Measurements from ENCODE around the gene GRK5.

The GRK5 gene

GRCh38 chr10:119199231-119199992, 8.0 kb upstream of the GRK5 start:
- peak; percentile 57 for DNase-seq

GRCh38 chr10:119201233-119201632, 6.1 kb upstream of the GRK5 start:
- DNase-seq: no peak

GRCh38 chr10:119203006-119203405, 4.4 kb upstream of the GRK5 start:
- DNase-seq: no peak

GRCh38 chr10:119205894-119206602, 1.3 kb upstream of the GRK5 start:
- DNase-seq: peak; percentile 58

GRCh38 chr10:119206603-119207365, 587 bp upstream of the GRK5 start:
- DNase-seq: peak; percentile 29

- no peak for DNase-seq
Observed at GRCh38 chr10:119207713-119208552, 562 bp downstream of the GRK5 start.

- DNase-seq: no peak
Observed at GRCh38 chr10:119208553-119208940, 1.2 kb downstream of the GRK5 start.

GRCh38 chr10:119209035-119209735, 1.8 kb downstream of the GRK5 start:
- no peak for DNase-seq

- no peak for DNase-seq
Observed at GRCh38 chr10:119209736-119210355, 2.5 kb downstream of the GRK5 start.

GRCh38 chr10:119210633-119211032, 3.3 kb downstream of the GRK5 start:
- DNase-seq: no peak

GRCh38 chr10:119211176-119211575, 3.8 kb downstream of the GRK5 start:
- no peak for DNase-seq

- DNase-seq: no peak
Observed at GRCh38 chr10:119211625-119212441, 4.5 kb downstream of the GRK5 start.

GRCh38 chr10:119215371-119215770, 8.0 kb downstream of the GRK5 start:
- DNase-seq: no peak

GRCh38 chr10:119216127-119216526, 8.8 kb downstream of the GRK5 start:
- no peak for DNase-seq

- DNase-seq: no peak
Observed at GRCh38 chr10:119217401-119217800, 10.0 kb downstream of the GRK5 start.

GRCh38 chr10:119217991-119218490, 10.7 kb downstream of the GRK5 start:
- DNase-seq: no peak

- no peak for DNase-seq
Observed at GRCh38 chr10:119219871-119220270, 12.5 kb downstream of the GRK5 start.

- DNase-seq: no peak
Observed at GRCh38 chr10:119221201-119221600, 13.8 kb downstream of the GRK5 start.

- DNase-seq: no peak
Observed at GRCh38 chr10:119221666-119222065, 14.3 kb downstream of the GRK5 start.

- DNase-seq: no peak
Observed at GRCh38 chr10:119222537-119222936, 15.2 kb downstream of the GRK5 start.

Data from GF-D8 (cell line).